Hematopoietic multipotent progenitor cell treated with erythropoietin and hydrocortisone succinate and interleukin-3 and kit ligand, for 6 days (in vitro differentiated cells): ENCODE results near the gene TMEM145.

Source experiments
- DNase-seq: peaks from one replicate; pipeline ENCODE4 v3.0.0-alpha.2; 2015

Gene TMEM145

GRCh38 chr19:42366673-42367072 lies 53.6 kb downstream of the TMEM145 start:
- no peak for DNase-seq

DNA sequence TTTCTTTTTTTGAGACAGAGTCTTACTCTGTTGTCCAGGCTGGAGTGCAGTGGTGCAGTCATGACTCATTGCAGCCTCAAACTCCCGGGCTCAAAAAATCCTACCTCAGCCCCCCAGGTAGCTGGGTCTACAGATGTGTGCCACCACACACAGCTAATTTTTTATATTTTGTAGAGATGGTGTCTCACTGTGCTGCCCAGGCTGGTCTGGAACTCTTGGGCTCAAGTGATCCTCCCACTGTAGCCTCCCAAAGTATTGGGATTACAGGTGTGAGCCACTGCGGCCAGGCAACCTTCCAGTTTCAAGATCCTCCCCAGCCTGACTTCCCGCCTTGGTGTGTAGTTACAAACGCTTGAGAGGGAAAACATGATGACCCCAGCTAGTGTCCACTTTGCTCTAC lies 54.8 kb downstream of the TMEM145 start:
- DNase-seq, result no peak

DNA sequence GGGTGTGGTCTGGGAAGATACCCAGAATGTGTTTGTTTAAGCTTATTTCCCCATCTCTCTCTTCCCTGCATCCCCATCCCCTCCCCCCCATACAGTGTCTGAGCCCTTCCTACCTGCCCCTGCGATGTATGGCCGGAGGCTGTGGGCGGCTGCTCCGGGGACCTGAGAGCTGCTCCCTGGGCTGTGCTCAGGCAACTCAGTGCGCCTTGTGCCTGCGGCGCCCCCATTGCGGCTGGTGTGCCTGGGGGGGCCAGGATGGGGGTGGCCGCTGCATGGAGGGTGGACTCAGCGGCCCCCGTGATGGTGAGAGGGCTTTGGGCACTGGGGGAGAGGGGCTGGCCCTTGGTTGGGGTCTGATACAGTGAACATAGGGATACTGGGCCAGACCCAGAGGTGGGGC lies 55.3 kb downstream of the TMEM145 start:
- DNase-seq, result no peak

DNA sequence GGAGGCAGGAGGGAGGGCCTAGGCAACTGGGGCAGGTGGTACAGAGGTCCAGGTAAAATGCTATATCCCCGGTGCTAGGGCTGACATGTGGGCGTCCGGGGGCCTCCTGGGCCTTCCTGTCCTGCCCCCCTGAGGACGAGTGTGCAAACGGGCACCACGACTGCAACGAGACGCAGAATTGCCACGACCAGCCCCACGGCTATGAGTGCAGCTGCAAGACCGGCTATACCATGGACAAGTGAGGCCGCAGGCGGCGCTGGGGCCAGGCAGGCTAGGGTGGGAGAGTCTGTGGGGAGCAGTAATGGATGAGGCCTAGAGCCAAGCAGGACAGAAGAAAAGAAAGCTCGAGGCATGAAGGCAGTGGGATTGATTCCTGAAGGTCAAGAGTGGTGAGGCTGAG lies 55.7 kb downstream of the TMEM145 start:
- no peak for DNase-seq

GRCh38 chr19:42369433-42370067 lies 56.4 kb downstream of the TMEM145 start:
- no peak for DNase-seq

DNA sequence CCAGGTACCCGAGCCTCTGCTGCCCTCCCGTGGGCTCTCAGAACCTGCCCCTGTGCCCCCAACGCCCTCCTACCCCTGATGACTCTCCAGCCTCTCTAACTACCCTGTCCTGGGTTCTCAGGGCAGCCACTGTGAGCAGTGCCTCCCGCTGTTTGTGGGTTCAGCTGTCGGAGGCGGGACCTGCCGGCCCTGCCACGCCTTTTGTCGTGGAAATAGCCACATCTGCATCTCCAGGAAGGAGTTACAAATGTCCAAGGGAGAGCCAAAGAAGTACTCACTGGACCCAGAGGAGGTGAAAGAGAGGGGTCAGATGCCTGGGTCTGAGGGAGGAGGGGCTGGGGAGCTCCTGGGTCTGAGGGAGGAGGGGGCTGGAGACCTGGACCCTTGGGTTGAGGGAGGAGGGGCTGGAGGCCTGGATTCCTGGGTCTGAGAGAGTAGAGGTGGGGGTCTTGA lies 57.0 kb downstream of the TMEM145 start:
- no peak for DNase-seq

DNA sequence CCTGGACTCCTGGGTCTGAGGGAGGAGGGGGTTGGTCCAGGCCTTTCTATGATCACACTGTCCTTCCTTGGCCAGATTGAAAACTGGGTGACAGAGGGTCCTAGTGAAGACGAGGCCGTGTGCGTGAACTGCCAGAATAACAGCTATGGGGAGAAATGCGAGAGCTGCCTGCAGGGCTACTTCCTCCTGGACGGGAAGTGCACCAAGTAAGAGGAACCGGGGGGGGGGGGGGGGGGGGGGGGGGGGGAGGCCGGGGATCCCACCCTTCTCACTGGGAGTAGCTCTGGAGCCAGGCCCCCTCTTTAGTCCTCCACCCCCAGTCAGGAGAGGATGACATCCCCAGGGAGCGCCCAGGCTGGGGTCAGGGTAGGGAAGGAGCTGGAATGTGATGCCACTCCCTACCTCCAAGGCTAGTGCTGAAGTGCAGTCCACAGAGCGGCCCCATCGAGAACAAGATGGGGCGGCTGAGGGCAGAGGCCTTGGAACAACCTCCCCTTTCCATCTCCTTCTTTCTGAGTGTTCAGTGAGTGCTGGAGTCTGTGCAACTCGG lies 57.6 kb downstream of the TMEM145 start:
- no peak for DNase-seq
